ENCODE data around the gene ABTB1.

Gene ABTB1

GRCh38 chr3:127716384-127716783, 43.6 kb downstream of the ABTB1 start:
- H3K27ac ChIP-seq = no peak overlapping the region
- H3K9me3 ChIP-seq = no peaks in the 10 kb centered on the region
- TF ChIP-seq CTCF (IDR thresholded peaks at IDR 0.05) = no peak
- H3K4me1 ChIP-seq (ENCODE audit: control insufficient read depth in 1 of 2, insufficient read depth in 1 of 2, low read depth in 1 of 2, low read length in 1 of 2) = peaks cover 4 to 5% of the 10 kb centered on the region in 2 experiments
- peaks cover 26% of the 10 kb centered on the region for H3K36me3 ChIP-seq
- H3K4me3 ChIP-seq (ENCODE audit: low read depth in 1 of 2, low read length in 1 of 2) = no peak overlapping the region
- no peaks in the 10 kb centered on the region for H3K27me3 ChIP-seq

- Histone ChIP-seq H3K36me3 (peaks cover 26% of the 10 kb centered on the region), H3K9me3 (no peaks in the 10 kb centered on the region), H3K4me1 (ENCODE audit: control insufficient read depth in 1 of 2, insufficient read depth in 1 of 2, low read depth in 1 of 2, low read length in 1 of 2) (peaks cover 4 to 5% of the 10 kb centered on the region in 2 experiments), H3K4me3 (ENCODE audit: low read depth in 1 of 2, low read length in 1 of 2) (no peak overlapping the region), H3K27ac (no peak overlapping the region), H3K27me3 (no peaks in the 10 kb centered on the region)
- TF ChIP-seq CTCF (IDR thresholded peaks at IDR 0.05) = no peak
These were observed 44.8 kb downstream of the ABTB1 start for GRCh38 chr3:127717357-127718244.

GRCh38 chr3:127718245-127718915, 45.6 kb downstream of the ABTB1 start:
- Histone ChIP-seq H3K4me1 (ENCODE audit: control insufficient read depth in 1 of 2, insufficient read depth in 1 of 2, low read depth in 1 of 2, low read length in 1 of 2) (peaks cover 4 to 5% of the 10 kb centered on the region in 2 experiments), H3K27me3 (no peaks in the 10 kb centered on the region)
- no peak for TF ChIP-seq CTCF (IDR thresholded peaks at IDR 0.05)

GRCh38 chr3:127718916-127719290, 46.2 kb downstream of the ABTB1 start:
- Histone ChIP-seq H3K36me3 (peaks cover 23% of the 10 kb centered on the region), H3K4me3 (ENCODE audit: low read depth in 1 of 2, low read length in 1 of 2) (no peak overlapping the region), H3K9me3 (no peaks in the 10 kb centered on the region), H3K4me1 (ENCODE audit: control insufficient read depth in 1 of 2, insufficient read depth in 1 of 2, low read depth in 1 of 2, low read length in 1 of 2) (peaks cover 4 to 5% of the 10 kb centered on the region in 2 experiments), H3K27ac (no peak overlapping the region), H3K27me3 (no peaks in the 10 kb centered on the region)
- TF ChIP-seq CTCF (IDR thresholded peaks at IDR 0.05) = no peak

More at GRCh38 chr3:127718245-127718915, 45.6 kb downstream of the ABTB1 start:
- no peak overlapping the region for H3K27ac ChIP-seq
- no peak overlapping the region for H3K4me3 ChIP-seq (ENCODE audit: low read depth in 1 of 2, low read length in 1 of 2)
- H3K9me3 ChIP-seq = no peaks in the 10 kb centered on the region
- H3K36me3 ChIP-seq = peaks cover 23% of the 10 kb centered on the region

GRCh38 chr3:127719369-127719768, 46.6 kb downstream of the ABTB1 start:
- TF ChIP-seq CTCF (IDR thresholded peaks at IDR 0.05) = no peak
- Histone ChIP-seq H3K36me3 (peaks cover 20% of the 10 kb centered on the region), H3K27ac (no peak overlapping the region), H3K4me1 (ENCODE audit: control insufficient read depth in 1 of 2, insufficient read depth in 1 of 2, low read depth in 1 of 2, low read length in 1 of 2) (peaks cover 4 to 5% of the 10 kb centered on the region in 2 experiments), H3K27me3 (no peaks in the 10 kb centered on the region), H3K4me3 (ENCODE audit: low read depth in 1 of 2, low read length in 1 of 2) (no peak overlapping the region), H3K9me3 (no peaks in the 10 kb centered on the region)
